ENCODE measurements around the gene PRTFDC1.

PRTFDC1 gene

GRCh38 chr10:24826009-24826408 lies 126.4 kb downstream of the PRTFDC1 start:
- TF ChIP-seq MYC (IDR thresholded peaks at IDR 0.05; ENCODE audit: low read depth, low read length) (no peak), CTCF (IDR thresholded peaks at IDR 0.05; ENCODE audit: low read depth, low read length) (no peak), MAX (IDR thresholded peaks at IDR 0.05; ENCODE audit: low read depth, low read length) (no peak), POLR2A (IDR thresholded peaks at IDR 0.05; ENCODE audit: extremely low read depth, insufficient read length) (no peak)
- H3K4me3 ChIP-seq (ENCODE audit: low read depth, low read length): no peak overlapping the region
- DNase-seq (ENCODE audit: low read depth): peak; percentile 1

GRCh38 chr10:24825551-24825950 lies 126.9 kb downstream of the PRTFDC1 start:
- TF ChIP-seq MAX (IDR thresholded peaks at IDR 0.05; ENCODE audit: low read depth, low read length) (no peak), POLR2A (IDR thresholded peaks at IDR 0.05; ENCODE audit: extremely low read depth, insufficient read length) (no peak), MYC (IDR thresholded peaks at IDR 0.05; ENCODE audit: low read depth, low read length) (no peak), CTCF (IDR thresholded peaks at IDR 0.05; ENCODE audit: low read depth, low read length) (no peak)
- no peak for DNase-seq (ENCODE audit: low read depth)
- no peak overlapping the region for H3K4me3 ChIP-seq (ENCODE audit: low read depth, low read length)

GRCh38 chr10:24824536-24824935 lies 127.9 kb downstream of the PRTFDC1 start:
- H3K4me3 ChIP-seq (ENCODE audit: low read depth, low read length): no peak overlapping the region
- no peak for TF ChIP-seq POLR2A (IDR thresholded peaks at IDR 0.05; ENCODE audit: extremely low read depth, insufficient read length)
- no peak for TF ChIP-seq MAX (IDR thresholded peaks at IDR 0.05; ENCODE audit: low read depth, low read length)
- DNase-seq (ENCODE audit: low read depth): no peak

- no peak for TF ChIP-seq POLR2A (IDR thresholded peaks at IDR 0.05; ENCODE audit: extremely low read depth, insufficient read length)
- no peak for TF ChIP-seq MYC (IDR thresholded peaks at IDR 0.05; ENCODE audit: low read depth, low read length)
- TF ChIP-seq MAX (IDR thresholded peaks at IDR 0.05; ENCODE audit: low read depth, low read length): no peak
- TF ChIP-seq CTCF (IDR thresholded peaks at IDR 0.05; ENCODE audit: low read depth, low read length): no peak
- no peak for DNase-seq (ENCODE audit: low read depth)
- no peak overlapping the region for H3K4me3 ChIP-seq (ENCODE audit: low read depth, low read length)
These were observed 128.3 kb downstream of the PRTFDC1 start for GRCh38 chr10:24824124-24824523.

GRCh38 chr10:24822590-24822989 lies 129.8 kb downstream of the PRTFDC1 start:
- H3K4me3 ChIP-seq (ENCODE audit: low read depth, low read length): no peak overlapping the region
- DNase-seq (ENCODE audit: low read depth): no peak
- TF ChIP-seq CTCF (IDR thresholded peaks at IDR 0.05; ENCODE audit: low read depth, low read length) (no peak), MAX (IDR thresholded peaks at IDR 0.05; ENCODE audit: low read depth, low read length) (no peak), POLR2A (IDR thresholded peaks at IDR 0.05; ENCODE audit: extremely low read depth, insufficient read length) (no peak), MYC (IDR thresholded peaks at IDR 0.05; ENCODE audit: low read depth, low read length) (no peak)

GRCh38 chr10:24821986-24822385 lies 130.4 kb downstream of the PRTFDC1 start:
- DNase-seq (ENCODE audit: low read depth): peak; percentile 1
- H3K4me3 ChIP-seq (ENCODE audit: low read depth, low read length): no peak overlapping the region
- TF ChIP-seq CTCF (IDR thresholded peaks at IDR 0.05; ENCODE audit: low read depth, low read length) (no peak), POLR2A (IDR thresholded peaks at IDR 0.05; ENCODE audit: extremely low read depth, insufficient read length) (no peak), MYC (IDR thresholded peaks at IDR 0.05; ENCODE audit: low read depth, low read length) (no peak), MAX (IDR thresholded peaks at IDR 0.05; ENCODE audit: low read depth, low read length) (no peak)

Measured in NB4 (cell line).